ENCODE results near the gene SLC29A1.

The SLC29A1 gene

GRCh38 chr6:44186635-44187025 is 36.8 kb upstream of the SLC29A1 start:
- no peak for DNase-seq (ENCODE audit: low read depth)
- no peak overlapping the region for H3K4me3 ChIP-seq (ENCODE audit: control insufficient read depth, low read depth, low read length)
- TF ChIP-seq, protein P1, sequence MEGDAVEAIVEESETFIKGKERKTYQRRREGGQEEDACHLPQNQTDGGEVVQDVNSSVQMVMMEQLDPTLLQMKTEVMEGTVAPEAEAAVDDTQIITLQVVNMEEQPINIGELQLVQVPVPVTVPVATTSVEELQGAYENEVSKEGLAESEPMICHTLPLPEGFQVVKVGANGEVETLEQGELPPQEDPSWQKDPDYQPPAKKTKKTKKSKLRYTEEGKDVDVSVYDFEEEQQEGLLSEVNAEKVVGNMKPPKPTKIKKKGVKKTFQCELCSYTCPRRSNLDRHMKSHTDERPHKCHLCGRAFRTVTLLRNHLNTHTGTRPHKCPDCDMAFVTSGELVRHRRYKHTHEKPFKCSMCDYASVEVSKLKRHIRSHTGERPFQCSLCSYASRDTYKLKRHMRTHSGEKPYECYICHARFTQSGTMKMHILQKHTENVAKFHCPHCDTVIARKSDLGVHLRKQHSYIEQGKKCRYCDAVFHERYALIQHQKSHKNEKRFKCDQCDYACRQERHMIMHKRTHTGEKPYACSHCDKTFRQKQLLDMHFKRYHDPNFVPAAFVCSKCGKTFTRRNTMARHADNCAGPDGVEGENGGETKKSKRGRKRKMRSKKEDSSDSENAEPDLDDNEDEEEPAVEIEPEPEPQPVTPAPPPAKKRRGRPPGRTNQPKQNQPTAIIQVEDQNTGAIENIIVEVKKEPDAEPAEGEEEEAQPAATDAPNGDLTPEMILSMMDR (conservative IDR thresholded peaks at IDR 0.05; ENCODE audit: control insufficient read depth, insufficient read depth, low read depth, low read length), result no peak

GRCh38 chr6:44188819-44189218 is 34.6 kb upstream of the SLC29A1 start:
- DNase-seq (ENCODE audit: low read depth), result no peak
- TF ChIP-seq, protein P1 (conservative IDR thresholded peaks at IDR 0.05; ENCODE audit: control insufficient read depth, insufficient read depth, low read depth, low read length), result no peak
- no peak overlapping the region for H3K4me3 ChIP-seq (ENCODE audit: control insufficient read depth, low read depth, low read length)

GRCh38 chr6:44189257-44189656 is 34.1 kb upstream of the SLC29A1 start:
- TF ChIP-seq, protein P1 (conservative IDR thresholded peaks at IDR 0.05; ENCODE audit: control insufficient read depth, insufficient read depth, low read depth, low read length), result no peak
- no peak overlapping the region for H3K4me3 ChIP-seq (ENCODE audit: control insufficient read depth, low read depth, low read length)
- DNase-seq (ENCODE audit: low read depth), result no peak

- TF ChIP-seq, protein P1 (conservative IDR thresholded peaks at IDR 0.05; ENCODE audit: control insufficient read depth, insufficient read depth, low read depth, low read length), result no peak
- no peak for DNase-seq (ENCODE audit: low read depth)
- no peak overlapping the region for H3K4me3 ChIP-seq (ENCODE audit: control insufficient read depth, low read depth, low read length)
Measured at GRCh38 chr6:44190715-44191114, 32.7 kb upstream of the SLC29A1 start.

GRCh38 chr6:44192428-44193041 is 30.9 kb upstream of the SLC29A1 start:
- no peak overlapping the region for H3K4me3 ChIP-seq (ENCODE audit: control insufficient read depth, low read depth, low read length)
- TF ChIP-seq, protein P1 (conservative IDR thresholded peaks at IDR 0.05; ENCODE audit: control insufficient read depth, insufficient read depth, low read depth, low read length), result no peak
- DNase-seq (ENCODE audit: low read depth), result no peak

DNA sequence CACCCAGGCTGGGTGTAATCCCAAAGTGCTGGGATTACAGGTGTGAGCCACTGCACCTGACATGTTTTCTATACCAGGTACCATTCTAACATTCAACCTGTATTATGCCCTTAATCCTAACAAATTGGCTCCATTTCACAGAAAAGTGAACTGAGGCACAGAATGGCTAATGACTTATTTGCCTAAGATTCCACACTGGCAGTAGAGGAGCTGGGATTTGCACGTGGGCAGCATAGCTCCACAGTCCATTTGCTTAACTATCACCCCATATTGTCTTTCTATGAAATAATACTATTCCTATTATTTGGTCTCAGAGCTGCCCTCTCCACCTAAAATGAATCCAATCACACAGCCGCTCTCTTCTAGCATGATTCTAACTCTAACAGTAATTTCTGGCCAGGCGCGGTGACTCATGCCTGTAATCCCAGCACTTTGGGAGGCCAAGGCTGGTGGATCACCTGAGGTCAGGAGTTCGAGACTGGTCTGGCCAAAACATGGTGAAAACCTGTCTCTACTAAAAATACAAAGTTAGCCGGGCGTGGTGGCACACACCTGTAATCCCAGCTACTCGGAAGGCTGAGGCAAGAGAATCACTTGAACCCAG is 30.0 kb upstream of the SLC29A1 start:
- no peak for DNase-seq (ENCODE audit: low read depth)
- TF ChIP-seq, protein P1 (conservative IDR thresholded peaks at IDR 0.05; ENCODE audit: control insufficient read depth, insufficient read depth, low read depth, low read length), result no peak
- no peak overlapping the region for H3K4me3 ChIP-seq (ENCODE audit: control insufficient read depth, low read depth, low read length)
